ENCODE measurements around the gene VPS18. TPM values are rescaled to one million over a fixed set of nuclear protein-coding genes. Genes with fewer than 3 reads are reported as not detected.

The VPS18 gene
- total RNA-seq, 1 donor from 2014 or later = 28.9 TPM

Other genes with a start within 250 kb of the VPS18 start
- gene RAD51, start 199.3 kb upstream of the VPS18 start, total RNA-seq = 13.2 and 16.0 TPM in 2 replicates
- gene RMDN3, start 139.2 kb upstream of the VPS18 start, total RNA-seq = 23.4 and 25.9 TPM in 2 replicates
- 30.6 and 32.1 TPM in 2 replicates for gene GCHFR, start 130.4 kb upstream of the VPS18 start, total RNA-seq
- gene C15orf62, start 124.5 kb upstream of the VPS18 start, total RNA-seq = 1.8 and 1.9 TPM in 2 replicates
- gene ZFYVE19, start 87.4 kb upstream of the VPS18 start, total RNA-seq = 25.2 and 28.1 TPM in 2 replicates
- gene DNAJC17, start 87.0 kb upstream of the VPS18 start, total RNA-seq = 41.0 and 43.1 TPM in 2 replicates
- gene PPP1R14D, start 65.7 kb upstream of the VPS18 start, total RNA-seq = 0.81 and 1.5 TPM in 2 replicates
- gene SPINT1, start 50.4 kb upstream of the VPS18 start, total RNA-seq = 213 and 217 TPM in 2 replicates
- 4.4 and 5.1 TPM in 2 replicates for gene RHOV, start 20.2 kb upstream of the VPS18 start, total RNA-seq
- gene DLL4, start 34.9 kb downstream of the VPS18 start, total RNA-seq = 6.2 and 6.5 TPM in 2 replicates
- gene CHAC1, start 59.0 kb downstream of the VPS18 start, total RNA-seq = 14.4 and 18.1 TPM in 2 replicates
- 25.9 and 28.1 TPM in 2 replicates for gene INO80, start 221.8 kb downstream of the VPS18 start, total RNA-seq